Loucy (cell line): ENCODE measurements around the gene MYLK3.

Source experiments
- CTCF ChIP-seq: fragments of 200-600 bp; sonication (generic); conservative IDR thresholded peaks from 2 replicates; pipeline ENCODE4 v1.5.1; 2014; ENCODE audit warnings: mild to moderate bottlenecking, antibody characterized with exemption, low read length
- EZH2phosphoT487 ChIP-seq: fragments of 200-600 bp; IDR thresholded peaks from 2 replicates; pipeline ENCODE4 v1.6.1; 2018; ENCODE audit warnings: antibody characterized with exemption, mild to moderate bottlenecking, moderate library complexity, borderline replicate concordance

DNA sequence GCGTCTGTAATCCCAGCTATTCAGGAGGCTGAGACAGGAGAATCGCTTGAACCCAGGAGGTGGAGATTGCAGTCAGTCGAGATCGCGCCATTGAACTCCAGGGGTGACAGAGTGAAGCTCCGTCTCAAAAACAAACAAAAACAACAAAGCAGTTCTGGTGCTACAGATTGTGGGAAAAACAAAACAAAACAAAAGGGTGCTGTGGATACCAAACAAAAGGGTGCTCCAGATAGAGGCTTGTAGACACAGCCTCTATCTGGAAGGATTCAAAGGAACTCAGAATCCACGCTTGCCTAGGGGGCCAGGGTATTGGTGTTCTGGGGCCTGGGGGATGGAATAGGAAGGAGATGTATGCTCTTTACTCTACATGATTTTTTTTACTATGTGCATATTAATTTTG lies 2.5 kb downstream of the MYLK3 start:
- TF ChIP-seq CTCF (no peak), EZH2phosphoT487 (no peak)
